ENCODE results near the gene ZNF639. TPM values are rescaled to one million over a fixed set of nuclear protein-coding genes. Genes with fewer than 3 reads are reported as not detected.

Gene ZNF639
- 17.1 TPM for polyA plus RNA-seq (2012; ENCODE audit: insufficient read length, low read depth)

- TF ChIP-seq SIN3A (IDR thresholded peaks at IDR 0.05; ENCODE audit: borderline replicate concordance, insufficient read depth, low read length) (no peak), FOXP2 (optimal IDR thresholded peaks at IDR 0.05; ENCODE audit: borderline replicate concordance, extremely low read depth, extremely low read length, insufficient read depth) (peak; percentile 84), TAF1 (IDR thresholded peaks at IDR 0.05; ENCODE audit: borderline replicate concordance, insufficient read depth, low read length) (0 out of 2 replicates have a peak, but pooled peaks have one; percentile 22)
These were observed at the start of gene ZNF639 for GRCh38 chr3:179322286-179323196. Gene ZNF639 (plus strand): TSS chr3:179323031. CDS start chr3:179328294, 5,263 bp downstream.

GRCh38 chr3:179276001-179276400 lies 46.8 kb upstream of the ZNF639 start:
- TF ChIP-seq TAF1 (IDR thresholded peaks at IDR 0.05; ENCODE audit: borderline replicate concordance, insufficient read depth, low read length) (no peak), REST (IDR thresholded peaks at IDR 0.05; ENCODE audit: insufficient read depth in 1 of 2, low read depth in 2 of 2, low read length in 2 of 2) (no peak), SIN3A (IDR thresholded peaks at IDR 0.05; ENCODE audit: borderline replicate concordance, insufficient read depth, low read length) (no peak), FOXP2 (optimal IDR thresholded peaks at IDR 0.05; ENCODE audit: borderline replicate concordance, extremely low read depth, extremely low read length, insufficient read depth) (no peak), POLR2AphosphoS5 (IDR thresholded peaks at IDR 0.05; ENCODE audit: low read depth, low read length) (no peak)

GRCh38 chr3:179276743-179277142 lies 46.1 kb upstream of the ZNF639 start:
- no peak for TF ChIP-seq SIN3A (IDR thresholded peaks at IDR 0.05; ENCODE audit: borderline replicate concordance, insufficient read depth, low read length)
- TF ChIP-seq POLR2AphosphoS5 (IDR thresholded peaks at IDR 0.05; ENCODE audit: low read depth, low read length): no peak
- no peak for TF ChIP-seq FOXP2 (optimal IDR thresholded peaks at IDR 0.05; ENCODE audit: borderline replicate concordance, extremely low read depth, extremely low read length, insufficient read depth)
- TF ChIP-seq REST (IDR thresholded peaks at IDR 0.05; ENCODE audit: insufficient read depth in 1 of 2, low read depth in 2 of 2, low read length in 2 of 2): no peak
- TF ChIP-seq TAF1 (IDR thresholded peaks at IDR 0.05; ENCODE audit: borderline replicate concordance, insufficient read depth, low read length): no peak

GRCh38 chr3:179278151-179278550 lies 44.7 kb upstream of the ZNF639 start:
- TF ChIP-seq SIN3A (IDR thresholded peaks at IDR 0.05; ENCODE audit: borderline replicate concordance, insufficient read depth, low read length): no peak

- TF ChIP-seq SIN3A (IDR thresholded peaks at IDR 0.05; ENCODE audit: borderline replicate concordance, insufficient read depth, low read length) (no peak), REST (IDR thresholded peaks at IDR 0.05; ENCODE audit: insufficient read depth in 1 of 2, low read depth in 2 of 2, low read length in 2 of 2) (no peak)
These were observed 43.7 kb upstream of the ZNF639 start for GRCh38 chr3:179278932-179279693.

- TF ChIP-seq SIN3A (IDR thresholded peaks at IDR 0.05; ENCODE audit: borderline replicate concordance, insufficient read depth, low read length) (no peak), POLR2AphosphoS5 (IDR thresholded peaks at IDR 0.05; ENCODE audit: low read depth, low read length) (no peak), REST (IDR thresholded peaks at IDR 0.05; ENCODE audit: insufficient read depth in 1 of 2, low read depth in 2 of 2, low read length in 2 of 2) (no peak)
These were observed 43.0 kb upstream of the ZNF639 start for GRCh38 chr3:179279837-179280236.

Data from PFSK-1 (cell line).